Kidney epithelial cell (primary cell): ENCODE data around the gene LAMA5. TPM values are rescaled to one million over a fixed set of nuclear protein-coding genes. Genes with fewer than 3 reads are reported as not detected.

Experiments
- DNase-seq: peaks from one replicate; pipeline ENCODE4 v3.0.0-alpha.2; 2010; ENCODE audit warnings: low read depth
- H3K27me3 ChIP-seq: 2 replicates; pipeline ENCODE4 v1.6.0; 2011; ENCODE audit warnings: low read length; ENCODE audit not compliant: control insufficient read depth, insufficient read depth
- H3K36me3 ChIP-seq: 2 replicates; pipeline ENCODE4 v1.5.1; 2011; ENCODE audit warnings: low read length; ENCODE audit not compliant: control insufficient read depth, insufficient read depth
- H3K4me3 ChIP-seq: 2 replicates; pipeline ENCODE4 v1.5.1; 2011; ENCODE audit warnings: low read depth, mild to moderate bottlenecking, control low read depth, low read length
- total RNA-seq: library from RNA; depleted of rRNA; stranded (reverse); fragments of >200 nt; gene quantifications from 2 replicates; pipeline ENCODE4 v1.2.3, GENCODE V29; 2015
- TF ChIP-seq, protein P1 (sequence below): IDR thresholded peaks from 2 replicates; pipeline ENCODE4 v1.5.1; 2011; ENCODE audit warnings: mild to moderate bottlenecking, moderate library complexity, low read length, control low read depth, inconsistent platforms; ENCODE audit not compliant: insufficient read depth, poor library complexity, severe bottlenecking

The LAMA5 gene
- total RNA-seq, 1 donor from 2014 or later, result 359 TPM

DNA sequence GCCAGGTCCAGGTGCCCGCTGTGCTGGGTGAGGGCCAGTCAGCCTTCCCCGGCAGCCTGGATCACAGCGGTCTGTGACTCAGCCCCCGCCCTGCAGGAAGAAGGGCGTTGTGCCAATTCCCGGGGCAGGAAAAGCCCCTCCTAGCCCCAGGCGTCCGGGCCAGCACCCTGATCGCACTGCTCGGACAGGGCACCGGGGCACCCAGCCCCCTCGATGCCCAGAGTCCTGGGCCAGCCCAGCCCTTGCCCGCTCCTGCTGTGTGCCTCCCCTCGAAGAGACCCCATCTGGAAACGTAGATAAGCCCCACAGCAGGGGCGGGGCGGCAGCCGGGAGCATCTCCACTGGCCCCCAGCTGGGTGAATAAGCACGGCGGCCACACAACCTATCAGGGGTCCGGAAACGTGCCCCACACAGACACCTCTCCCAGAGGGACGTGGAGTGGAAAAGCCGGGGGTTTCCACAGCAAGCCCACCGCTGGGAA is 9.9 kb downstream of the LAMA5 start:
- Histone ChIP-seq H3K27me3 (no peaks in the 10 kb centered on the region), H3K4me3 (no peak overlapping the region), H3K36me3 (no peaks in the 10 kb centered on the region)
- TF ChIP-seq, protein P1, sequence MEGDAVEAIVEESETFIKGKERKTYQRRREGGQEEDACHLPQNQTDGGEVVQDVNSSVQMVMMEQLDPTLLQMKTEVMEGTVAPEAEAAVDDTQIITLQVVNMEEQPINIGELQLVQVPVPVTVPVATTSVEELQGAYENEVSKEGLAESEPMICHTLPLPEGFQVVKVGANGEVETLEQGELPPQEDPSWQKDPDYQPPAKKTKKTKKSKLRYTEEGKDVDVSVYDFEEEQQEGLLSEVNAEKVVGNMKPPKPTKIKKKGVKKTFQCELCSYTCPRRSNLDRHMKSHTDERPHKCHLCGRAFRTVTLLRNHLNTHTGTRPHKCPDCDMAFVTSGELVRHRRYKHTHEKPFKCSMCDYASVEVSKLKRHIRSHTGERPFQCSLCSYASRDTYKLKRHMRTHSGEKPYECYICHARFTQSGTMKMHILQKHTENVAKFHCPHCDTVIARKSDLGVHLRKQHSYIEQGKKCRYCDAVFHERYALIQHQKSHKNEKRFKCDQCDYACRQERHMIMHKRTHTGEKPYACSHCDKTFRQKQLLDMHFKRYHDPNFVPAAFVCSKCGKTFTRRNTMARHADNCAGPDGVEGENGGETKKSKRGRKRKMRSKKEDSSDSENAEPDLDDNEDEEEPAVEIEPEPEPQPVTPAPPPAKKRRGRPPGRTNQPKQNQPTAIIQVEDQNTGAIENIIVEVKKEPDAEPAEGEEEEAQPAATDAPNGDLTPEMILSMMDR, result no peak
- DNase-seq, result no peak

DNA sequence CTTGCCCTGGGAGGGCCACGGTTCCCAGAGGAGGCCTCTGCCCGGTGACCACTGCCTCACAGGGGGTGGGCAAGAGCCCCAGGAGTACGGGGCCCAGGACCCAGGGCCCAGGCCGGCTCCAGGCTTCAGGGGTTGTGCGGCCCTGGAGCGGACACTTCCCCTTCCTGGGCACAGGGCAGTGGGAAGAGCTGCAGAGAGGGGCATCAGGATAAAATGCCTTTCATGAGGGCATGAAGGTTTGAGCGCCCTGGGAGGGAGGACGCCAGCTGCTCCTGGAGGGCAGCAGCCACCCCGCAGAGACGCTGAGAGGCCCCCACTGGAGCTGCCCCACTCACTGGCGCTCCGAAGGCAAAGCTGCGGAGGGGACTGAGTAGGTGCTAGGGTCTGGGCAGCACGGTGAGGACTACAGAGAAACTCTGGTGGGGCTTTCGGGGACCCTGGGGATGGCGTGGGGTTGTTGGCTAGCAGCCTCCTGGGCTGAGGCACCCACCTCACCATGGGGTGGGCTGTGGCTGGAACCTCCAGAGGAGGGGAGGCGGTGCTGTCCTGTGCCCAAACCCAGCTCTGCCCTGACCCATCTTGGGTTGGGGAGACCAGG is 10.4 kb downstream of the LAMA5 start:
- TF ChIP-seq, protein P1, result no peak
- H3K4me3 ChIP-seq, result no peak overlapping the region
- H3K36me3 ChIP-seq, result no peaks in the 10 kb centered on the region
- no peak for DNase-seq
- no peaks in the 10 kb centered on the region for H3K27me3 ChIP-seq

DNA sequence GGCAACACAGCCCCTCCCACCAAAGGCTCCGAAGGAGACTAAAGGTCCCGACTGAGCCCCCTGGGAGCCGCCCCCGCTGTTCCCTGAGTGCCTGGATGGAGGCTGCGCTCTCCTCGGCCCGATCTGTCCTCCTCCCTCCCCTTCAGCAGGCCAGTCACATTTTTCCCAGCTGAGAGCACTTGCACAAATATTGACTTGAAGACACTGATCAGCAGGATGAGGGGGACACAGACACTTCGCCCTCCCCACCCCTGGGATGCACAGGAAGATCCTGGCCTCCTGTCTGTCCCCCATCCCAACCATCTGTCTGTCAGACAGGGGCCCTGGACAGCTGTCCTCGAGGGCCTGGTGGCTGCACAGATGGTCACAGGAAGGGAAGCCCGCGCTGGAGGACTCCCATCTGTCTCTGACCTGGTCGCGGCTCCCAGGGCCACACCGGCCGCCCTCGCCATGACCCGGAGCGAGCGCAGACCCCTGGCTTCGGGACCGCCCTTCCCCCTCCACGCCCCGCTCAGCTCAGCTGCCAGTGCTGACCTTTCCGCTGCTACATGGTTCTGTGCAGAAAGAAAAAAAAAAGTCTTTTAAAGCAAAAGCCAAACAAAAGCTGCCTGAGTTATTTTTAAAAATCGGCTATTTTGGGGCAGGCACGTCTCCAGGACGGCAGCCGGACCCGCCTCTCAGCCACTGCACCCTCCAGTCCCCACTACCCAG is 11.1 kb downstream of the LAMA5 start:
- no peak for DNase-seq
- TF ChIP-seq, protein P1, result no peak
- no peaks in the 10 kb centered on the region for H3K36me3 ChIP-seq
- no peak overlapping the region for H3K4me3 ChIP-seq
- H3K27me3 ChIP-seq, result no peaks in the 10 kb centered on the region

DNA sequence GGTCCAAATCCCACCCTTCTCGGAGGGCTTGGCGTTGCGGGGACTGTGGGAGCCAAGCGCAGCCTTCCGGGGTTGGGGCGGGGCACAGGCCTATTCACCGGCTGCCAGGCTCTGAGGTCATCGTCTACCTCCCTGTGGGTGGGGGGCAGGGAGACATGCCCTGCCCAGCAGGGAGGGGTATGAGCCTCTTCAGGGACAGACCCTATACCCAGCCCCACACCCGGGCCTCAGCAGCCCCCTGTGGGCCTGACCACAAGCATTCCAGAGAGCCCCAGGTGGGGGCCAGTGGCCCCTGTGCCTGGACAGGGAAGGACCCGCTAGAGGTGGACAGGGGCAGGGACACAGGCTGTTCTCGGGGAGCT is 11.6 kb downstream of the LAMA5 start:
- peaks cover under 1% of the 10 kb centered on the region for H3K36me3 ChIP-seq
- H3K4me3 ChIP-seq, result no peak overlapping the region
- no peaks in the 10 kb centered on the region for H3K27me3 ChIP-seq
- no peak for DNase-seq
- TF ChIP-seq, protein P1, result no peak

DNA sequence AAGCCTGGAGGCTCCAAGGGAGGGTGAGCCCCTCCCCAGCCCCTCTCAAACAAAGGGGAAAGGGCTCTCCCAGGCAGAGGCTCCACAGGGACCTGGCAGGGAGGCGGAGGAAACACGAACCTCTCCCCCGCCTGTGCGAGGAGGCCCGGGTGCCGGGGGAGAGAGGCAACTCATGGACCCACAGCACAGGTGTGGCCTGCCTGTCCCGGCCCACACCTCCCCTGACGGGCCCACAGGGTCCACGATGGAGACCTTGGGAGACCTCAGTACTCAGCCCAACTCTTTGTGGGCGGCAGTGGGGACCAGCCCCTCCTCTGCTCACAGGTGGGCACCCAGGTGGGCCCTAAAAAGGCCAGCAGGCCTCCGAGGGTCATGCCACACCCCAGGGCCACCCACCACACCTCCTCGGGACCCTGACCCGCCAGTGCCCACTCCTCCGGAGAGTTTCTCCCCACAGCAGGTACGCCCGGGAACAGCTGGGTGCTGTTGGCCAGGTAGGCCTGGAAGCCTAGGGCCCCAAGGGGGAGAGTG is 12.2 kb downstream of the LAMA5 start:
- Histone ChIP-seq H3K36me3 (peaks cover 2% of the 10 kb centered on the region), H3K4me3 (no peak overlapping the region), H3K27me3 (no peaks in the 10 kb centered on the region)
- TF ChIP-seq, protein P1, result no peak
- no peak for DNase-seq
